GM18519 (cell line): Measurements from ENCODE around the gene MAPRE3.
A peak's percentile ranks its signal among the peaks of the same experiment; 100 is the strongest.
"Not testable (repeated sequence)": the region's sequence is repeated elsewhere in the genome, so short reads cannot be mapped to it uniquely, and the experiment has no call there.

ENCODE experiments used
- ATAC-seq: cut with Tn5 transposase; IDR thresholded peaks from one replicate; pipeline ENCODE4 v1.9.1; 2021; ENCODE audit warnings: mild to moderate bottlenecking, moderate library complexity; ENCODE audit not compliant: unreplicated experiment, low FRiP score

MAPRE3 gene

DNA sequence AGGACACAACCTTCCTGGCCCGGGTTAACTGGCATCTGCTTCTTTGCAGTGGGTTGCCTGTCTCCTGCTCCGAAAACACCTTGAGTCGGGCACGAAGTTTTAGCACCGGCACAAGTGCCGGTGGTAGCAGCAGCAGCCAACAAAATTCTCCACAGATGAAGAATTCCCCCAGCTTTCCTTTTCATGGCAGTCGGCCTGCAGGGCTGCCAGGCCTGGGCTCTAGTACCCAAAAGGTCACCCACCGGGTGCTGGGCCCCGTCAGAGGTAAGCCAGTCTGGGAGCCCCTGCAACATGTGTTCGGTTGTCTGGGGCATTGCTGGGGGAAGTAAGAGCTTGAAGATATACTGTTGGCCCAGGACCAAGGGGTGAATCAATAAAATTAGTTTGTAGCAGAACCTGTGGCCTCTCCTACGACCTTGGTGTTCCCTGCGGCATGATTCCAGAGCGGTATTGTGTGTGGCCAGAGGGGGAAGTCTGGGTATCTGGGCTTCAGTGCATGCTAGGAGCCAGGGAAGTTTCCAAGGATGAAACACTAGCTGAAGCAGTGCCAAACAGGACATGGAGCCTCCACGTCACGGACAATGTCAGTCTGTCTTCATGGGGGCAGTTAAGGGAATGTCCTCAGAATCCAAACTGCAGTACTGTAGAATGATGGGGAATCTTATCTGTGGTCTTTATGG is 88.8 kb downstream of the MAPRE3 start:
- ATAC-seq = no peak

DNA sequence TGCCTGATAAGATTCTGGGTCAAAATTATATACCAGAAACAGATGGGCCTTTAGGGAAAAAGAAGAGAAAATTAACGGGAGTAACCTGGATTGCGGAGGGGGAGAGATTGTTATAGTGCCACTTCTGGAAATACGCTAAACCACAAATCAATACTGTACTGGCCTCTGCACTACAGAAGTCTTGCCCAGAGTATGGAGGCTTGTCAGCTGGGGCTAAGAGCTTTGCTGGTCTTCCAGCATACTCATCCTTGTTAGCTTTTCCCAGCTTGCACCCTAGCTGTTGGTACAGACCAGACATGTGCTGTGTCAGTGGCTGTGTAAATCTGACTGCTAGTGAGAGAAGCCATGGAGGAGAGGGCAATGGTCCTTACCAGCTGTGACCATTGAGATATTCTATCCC is 89.9 kb downstream of the MAPRE3 start:
- no peak for ATAC-seq

DNA sequence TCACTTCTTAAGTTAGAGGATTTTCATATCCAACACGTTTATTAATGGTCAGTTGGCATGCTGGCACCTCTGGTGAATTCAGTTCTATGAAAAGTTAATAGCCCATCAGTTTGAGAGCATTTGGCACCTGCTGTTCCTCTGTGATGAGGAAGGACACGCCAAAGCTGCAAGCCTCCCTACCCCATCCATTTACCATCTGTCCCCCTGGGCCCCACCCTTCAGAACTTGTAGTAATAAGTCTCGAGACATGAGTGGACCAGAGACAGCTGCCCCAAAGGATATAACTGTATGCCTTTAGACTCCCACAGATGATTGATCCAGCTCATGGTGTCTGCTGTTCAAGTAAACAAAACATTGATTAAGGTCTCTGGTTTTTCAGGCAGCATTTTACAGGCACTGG is 94.7 kb downstream of the MAPRE3 start:
- ATAC-seq = no peak

DNA sequence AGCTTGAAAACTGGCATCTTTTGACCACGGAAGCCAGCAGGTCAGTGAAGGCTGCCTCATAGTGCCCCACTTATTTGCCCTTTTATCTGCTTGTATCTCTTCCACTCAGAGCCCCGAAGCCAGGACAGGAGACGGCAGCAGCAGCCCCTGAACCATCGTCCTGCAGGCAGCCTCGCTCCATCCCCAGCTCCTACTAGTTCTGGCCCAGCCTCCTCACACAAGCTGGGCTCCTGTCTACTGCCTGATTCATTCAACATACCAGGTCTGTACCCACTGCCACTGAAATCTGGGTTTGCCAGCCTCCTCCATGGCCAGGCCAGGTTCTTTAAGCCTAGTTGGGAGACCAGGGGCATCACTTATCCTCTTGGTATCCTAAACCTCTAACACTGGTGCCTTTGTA is 96.9 kb downstream of the MAPRE3 start:
- ATAC-seq = no peak

DNA sequence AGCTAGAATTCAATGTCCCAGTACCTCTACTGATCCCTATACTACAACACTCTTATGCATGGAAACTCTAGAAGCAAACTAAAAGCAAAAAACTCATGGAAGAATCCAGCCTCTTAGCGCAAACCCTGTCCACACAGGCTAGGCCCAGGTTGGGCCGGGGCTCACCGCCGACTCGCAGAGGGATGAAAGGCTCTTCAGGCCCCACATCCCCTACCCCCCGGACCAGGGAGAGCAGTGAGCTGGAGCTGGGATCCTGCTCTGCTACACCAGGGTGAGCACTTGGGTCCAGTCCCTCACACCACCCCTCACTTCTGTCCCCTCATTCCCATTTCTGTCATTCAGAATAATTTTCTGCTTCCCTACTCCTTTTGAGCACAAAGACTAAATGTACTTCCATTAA is 99.0 kb downstream of the MAPRE3 start:
- no peak for ATAC-seq

DNA sequence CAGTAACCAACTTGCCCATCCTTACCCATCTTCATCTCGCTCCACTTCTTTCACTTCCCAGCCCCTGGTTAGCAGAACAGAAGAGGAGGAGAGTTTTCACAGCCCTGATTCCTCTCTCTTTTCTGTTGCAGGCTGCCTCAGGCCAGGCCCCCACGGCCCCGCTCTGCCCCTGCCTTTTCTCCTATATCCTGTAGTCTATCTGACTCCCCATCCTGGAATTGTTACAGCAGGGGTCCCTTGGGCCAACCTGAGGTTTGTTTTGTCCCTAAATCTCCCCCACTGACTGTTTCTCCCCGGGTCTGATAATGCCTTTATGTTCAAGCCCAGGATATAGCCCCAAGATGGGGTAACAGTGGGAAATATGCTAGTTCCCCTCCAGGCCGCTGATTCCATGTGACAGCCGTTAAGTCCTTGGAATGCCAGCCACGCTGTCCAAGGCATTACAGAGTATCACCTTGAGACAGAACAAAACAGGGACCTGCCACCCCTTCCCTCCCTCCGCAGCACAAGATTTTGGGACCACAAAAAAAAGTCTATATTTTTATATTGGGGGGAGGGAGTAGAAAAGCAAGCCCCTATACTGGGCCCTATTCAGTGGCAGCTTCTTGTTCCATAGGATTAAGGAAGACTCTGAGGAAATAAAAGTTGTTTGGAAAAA is 99.7 kb downstream of the MAPRE3 start:
- ATAC-seq = no peak

DNA sequence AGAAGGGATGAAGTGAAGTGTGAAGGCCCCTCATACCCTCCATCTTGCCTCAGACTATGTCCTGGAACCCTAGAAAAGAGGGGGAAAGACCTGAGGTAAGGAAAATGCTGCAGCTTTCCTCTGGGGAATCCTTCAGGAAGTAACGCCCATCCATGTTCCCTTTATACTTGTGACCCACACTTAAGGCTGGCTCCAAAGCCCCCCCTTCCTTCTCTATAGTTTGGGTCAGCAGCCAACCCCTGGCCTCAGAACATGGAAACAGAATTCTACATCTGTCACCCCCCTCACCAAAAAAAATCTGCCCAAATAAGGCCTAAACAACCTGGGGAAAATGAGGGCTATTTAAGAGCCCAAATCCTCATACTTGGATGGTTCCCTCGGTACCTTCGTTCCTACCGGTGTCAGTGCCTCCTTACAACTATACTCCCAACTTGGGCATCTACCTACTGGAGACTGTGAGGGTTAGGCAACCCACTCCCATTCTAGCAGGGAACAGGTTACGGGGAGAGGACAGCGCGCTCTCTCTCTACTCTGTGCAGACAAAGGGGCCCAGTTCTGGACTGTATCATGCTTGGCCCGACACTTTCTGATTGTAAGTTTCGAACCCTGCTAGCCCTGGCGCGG is 100.3 kb downstream of the MAPRE3 start:
- no peak for ATAC-seq

DNA sequence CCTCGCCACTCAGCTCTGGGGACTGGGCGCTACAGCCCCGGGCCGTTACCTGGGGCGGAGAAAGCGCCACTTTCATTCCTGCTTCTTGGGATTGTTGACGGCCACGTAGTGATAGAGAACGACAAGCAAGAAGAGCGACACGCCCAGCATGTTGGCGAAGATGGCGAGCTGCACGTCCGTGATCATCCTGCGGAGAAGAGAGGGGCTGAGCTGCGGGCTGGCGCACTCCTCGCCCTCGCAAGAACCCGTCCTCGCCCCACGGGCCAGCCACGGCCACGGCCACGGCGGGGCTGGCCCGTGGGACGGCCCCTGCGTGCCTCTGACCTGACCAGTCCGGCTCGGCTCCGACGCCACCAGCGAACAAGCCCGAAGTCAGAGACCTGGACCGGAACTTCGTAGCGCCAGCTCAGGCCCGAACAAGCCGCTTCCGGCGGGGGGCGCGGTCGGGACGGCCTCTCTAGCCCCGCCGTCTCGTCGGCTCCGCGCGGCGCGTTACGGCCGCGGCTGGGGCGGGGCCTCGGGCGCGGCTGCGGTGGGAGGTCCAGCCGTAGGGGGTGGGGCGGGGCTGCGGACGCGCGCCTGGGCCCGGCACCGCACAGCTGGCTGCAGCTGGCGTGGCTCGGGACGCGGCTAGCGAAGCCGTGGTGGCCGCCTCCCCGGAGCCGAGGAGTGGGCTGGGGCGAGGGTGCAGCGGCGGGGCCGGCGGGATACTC is 101.0 kb downstream of the MAPRE3 start, which contains the start of gene OST4:
TSS of gene OST4 (minus strand) at position 378 of the 713 bp plus-strand sequence.
- ATAC-seq = peak; percentile 70

DNA sequence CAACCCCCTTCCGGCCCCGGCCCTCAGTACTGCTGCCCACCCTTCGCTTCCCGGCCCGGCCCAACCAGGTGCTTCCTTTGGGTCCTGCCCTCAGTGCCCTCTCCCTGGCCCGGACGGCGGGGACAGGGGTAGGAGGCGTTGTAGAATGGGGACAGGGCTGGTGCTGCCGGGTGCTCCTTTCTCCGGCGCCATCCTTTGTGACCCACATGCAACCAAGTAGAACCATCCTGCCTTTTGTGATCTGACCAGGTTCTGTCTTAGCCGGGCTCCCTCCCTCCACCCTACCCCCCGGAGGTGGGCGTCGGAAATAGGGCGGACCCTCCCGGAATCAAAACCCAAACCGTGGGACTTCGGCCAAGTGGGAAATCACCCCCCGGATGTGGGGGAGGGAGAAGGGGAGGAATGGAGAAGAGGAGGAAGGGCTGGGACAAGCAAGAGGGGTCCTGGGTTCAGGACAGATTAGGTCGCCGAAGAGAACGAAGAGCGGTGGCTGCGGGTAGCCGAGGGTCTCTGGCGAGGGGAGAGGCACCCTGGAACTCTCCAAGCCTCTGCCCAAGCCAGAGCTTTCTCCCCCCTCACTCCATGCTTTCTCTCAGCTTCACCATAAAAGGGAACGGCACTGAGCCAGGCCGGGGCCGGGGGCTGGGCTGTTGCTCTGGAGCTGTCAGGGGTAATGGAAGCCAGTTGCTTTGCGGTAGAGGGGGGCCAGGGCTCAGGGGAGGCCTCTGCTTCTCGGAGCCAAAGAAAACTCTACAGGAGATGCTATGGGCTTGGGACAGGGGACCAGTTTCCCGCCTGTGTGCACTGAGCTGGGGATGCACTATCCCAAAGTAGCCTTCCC is 101.8 kb downstream of the MAPRE3 start:
- no peak for ATAC-seq

DNA sequence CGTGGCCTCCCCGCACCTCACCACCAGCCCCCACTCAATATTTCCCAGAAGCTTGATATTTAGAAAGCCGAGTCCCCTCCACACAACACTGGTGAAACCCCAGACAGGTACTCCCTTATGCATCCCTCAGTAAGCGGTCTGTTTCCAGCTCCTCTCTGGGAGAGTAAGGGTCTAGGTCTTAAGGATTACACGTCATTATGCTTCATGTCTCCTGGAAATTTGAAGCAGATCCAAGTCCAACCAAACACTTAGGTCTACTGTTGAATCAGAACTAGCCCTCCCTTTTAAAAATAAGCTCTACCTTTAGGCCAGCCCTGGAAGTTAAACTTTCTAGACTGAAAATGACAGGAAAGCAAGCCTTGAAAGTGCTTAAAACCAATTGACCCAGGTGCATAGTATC is 102.5 kb downstream of the MAPRE3 start:
- no peak for ATAC-seq

DNA sequence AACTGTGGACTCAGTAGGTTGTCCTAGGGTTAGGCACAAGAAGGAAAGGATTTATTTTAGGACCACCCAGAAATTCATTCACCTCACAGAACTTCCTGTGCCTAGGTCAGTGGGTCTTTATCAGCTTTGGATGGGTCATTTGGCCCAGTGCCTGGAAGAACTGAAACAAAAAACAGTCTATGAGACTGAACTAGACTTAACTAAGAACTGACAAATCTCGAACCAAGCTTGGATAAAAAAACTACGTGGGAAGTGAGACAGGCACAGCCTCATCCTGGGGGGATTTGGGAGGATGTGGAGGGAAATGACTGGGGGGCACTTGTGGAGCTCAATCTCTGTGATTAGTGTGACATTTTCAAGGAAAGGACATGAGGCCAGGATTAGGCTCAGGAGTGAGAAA is 103.3 kb downstream of the MAPRE3 start:
- ATAC-seq = no peak

DNA sequence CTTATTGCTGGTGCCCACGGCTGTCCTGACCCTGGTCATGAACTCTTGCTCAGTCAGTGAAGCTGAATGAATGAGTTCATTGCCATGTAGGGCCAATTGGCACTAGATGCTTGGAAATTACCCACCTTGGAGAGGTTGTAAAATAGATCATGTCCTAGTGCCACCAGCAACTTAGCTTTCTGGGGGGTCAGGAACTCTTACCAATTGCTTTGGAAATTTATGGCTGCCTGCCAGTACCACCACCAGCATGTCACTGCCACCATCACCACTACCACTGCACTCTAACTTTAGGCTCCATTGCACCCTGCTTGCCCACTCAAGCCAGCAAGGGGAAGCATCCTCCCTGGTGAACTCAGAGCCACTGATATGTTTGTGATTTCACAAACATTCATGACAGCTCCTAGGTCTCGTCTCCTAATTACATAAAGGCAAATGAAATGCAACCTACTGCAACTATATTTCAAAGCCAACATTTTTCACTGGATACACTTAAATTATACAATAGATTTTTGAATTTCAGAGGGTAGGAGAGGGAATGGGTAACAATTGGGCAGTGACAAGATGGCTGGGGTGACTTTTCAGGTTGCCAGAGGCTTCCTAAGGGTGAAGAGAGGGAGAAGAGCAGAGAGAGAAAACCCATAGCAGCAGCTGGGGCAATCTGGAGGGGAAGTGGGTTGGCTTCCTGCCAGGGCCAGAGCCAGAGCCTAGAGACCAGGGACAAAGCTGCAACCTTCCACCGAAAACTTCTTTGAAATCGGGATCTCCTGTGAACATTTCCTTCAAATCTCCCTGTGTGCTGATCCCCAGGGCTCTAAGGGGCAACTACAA is 104.5 kb downstream of the MAPRE3 start:
- no peak for ATAC-seq

DNA sequence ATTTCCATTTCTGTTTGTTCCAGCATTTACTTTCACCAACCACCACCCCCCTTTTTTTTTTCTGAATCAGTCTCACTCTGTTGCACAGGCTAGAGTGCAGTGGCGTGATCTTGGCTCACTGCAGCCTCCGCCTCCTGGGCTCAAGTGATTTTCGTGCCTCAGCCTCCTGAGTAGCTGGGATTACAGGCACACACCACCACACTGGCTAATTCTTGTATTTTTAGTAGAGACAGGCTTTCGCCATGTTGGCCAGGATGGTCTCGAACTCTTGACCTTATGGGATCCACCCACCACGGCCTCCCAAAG is 105.1 kb downstream of the MAPRE3 start:
- not testable (repeated sequence) for ATAC-seq

DNA sequence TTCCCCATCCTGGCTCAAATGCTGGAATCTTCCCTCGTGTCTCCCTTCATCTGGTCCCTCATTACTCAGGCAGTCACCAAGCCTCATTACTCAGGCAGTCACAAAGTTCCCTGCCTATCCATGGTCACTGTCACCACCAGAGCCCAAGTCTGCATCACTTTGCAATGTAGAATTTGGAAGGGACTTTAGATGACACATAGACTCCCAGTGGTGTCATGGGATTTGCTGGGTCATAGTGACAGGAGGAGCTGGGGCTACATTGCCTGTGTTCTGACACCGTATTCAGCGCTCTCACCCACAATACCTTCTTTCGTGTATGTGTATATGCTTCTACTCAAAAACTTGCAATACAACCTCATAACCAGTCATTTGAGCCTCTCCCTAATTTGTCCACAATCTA is 105.9 kb downstream of the MAPRE3 start:
- ATAC-seq = no peak
